Measurements from ENCODE around the gene CHADL.

- TF ChIP-seq CTCF (conservative IDR thresholded peaks at IDR 0.05) (no peak), EZH2 (IDR thresholded peaks at IDR 0.05; ENCODE audit: low read depth) (no peak)
Measured at GRCh38 chr22:41217553-41218157, 23.1 kb downstream of the CHADL start.

All from PC-9 (cell line).